NB4 (cell line): ENCODE data around the gene TESPA1.
A peak's percentile ranks its signal among the peaks of the same experiment; 100 is the strongest.

Experiments
- DNase-seq: peaks from one replicate; pipeline ENCODE4 v3.0.0; 2010; ENCODE audit warnings: low read depth
- H3K4me3 ChIP-seq: one replicate; pipeline ENCODE4 v1.5.1; 2011; ENCODE audit warnings: mild to moderate bottlenecking, low read depth, low read length, moderate library complexity
- CTCF ChIP-seq: IDR thresholded peaks from one replicate; pipeline ENCODE4 v1.5.1; 2012; ENCODE audit warnings: low read depth, low read length
- MAX ChIP-seq: IDR thresholded peaks from 2 replicates; pipeline ENCODE4 v1.6.1; 2011; ENCODE audit warnings: low read depth, low read length
- MYC ChIP-seq: IDR thresholded peaks from 2 replicates; pipeline ENCODE4 v1.6.1; 2011; ENCODE audit warnings: low read depth, low read length
- POLR2A ChIP-seq: IDR thresholded peaks from 2 replicates; pipeline ENCODE4 v1.6.1; 2011; ENCODE audit warnings: mild to moderate bottlenecking; ENCODE audit not compliant: insufficient read length; ENCODE audit errors: extremely low read depth

Gene TESPA1

GRCh38 chr12:54968181-54968730 is 16.3 kb downstream of the TESPA1 start:
- TF ChIP-seq CTCF (no peak), MAX (no peak), MYC (no peak), POLR2A (no peak)
- DNase-seq, result no peak
- no peak overlapping the region for H3K4me3 ChIP-seq

- DNase-seq, result no peak
- H3K4me3 ChIP-seq, result no peak overlapping the region
- TF ChIP-seq CTCF (no peak), POLR2A (no peak), MAX (no peak)
Measured at GRCh38 chr12:54967461-54967860, 17.1 kb downstream of the TESPA1 start.

GRCh38 chr12:54961190-54961589 is 23.4 kb downstream of the TESPA1 start:
- no peak for DNase-seq
- TF ChIP-seq MYC (no peak), CTCF (no peak), MAX (no peak), POLR2A (no peak)
- no peak overlapping the region for H3K4me3 ChIP-seq

- TF ChIP-seq CTCF (no peak), POLR2A (no peak), MAX (no peak), MYC (no peak)
- H3K4me3 ChIP-seq, result no peak overlapping the region
- no peak for DNase-seq
Measured at GRCh38 chr12:54959291-54960018, 25.1 kb downstream of the TESPA1 start.

GRCh38 chr12:54958048-54958658 is 26.4 kb downstream of the TESPA1 start:
- peak; percentile 72 for DNase-seq
- H3K4me3 ChIP-seq, result no peak overlapping the region
- no peak for TF ChIP-seq POLR2A
- TF ChIP-seq CTCF, result peak; percentile 58
